Measurements from ENCODE around the gene KRT36.

Gene KRT36

DNA sequence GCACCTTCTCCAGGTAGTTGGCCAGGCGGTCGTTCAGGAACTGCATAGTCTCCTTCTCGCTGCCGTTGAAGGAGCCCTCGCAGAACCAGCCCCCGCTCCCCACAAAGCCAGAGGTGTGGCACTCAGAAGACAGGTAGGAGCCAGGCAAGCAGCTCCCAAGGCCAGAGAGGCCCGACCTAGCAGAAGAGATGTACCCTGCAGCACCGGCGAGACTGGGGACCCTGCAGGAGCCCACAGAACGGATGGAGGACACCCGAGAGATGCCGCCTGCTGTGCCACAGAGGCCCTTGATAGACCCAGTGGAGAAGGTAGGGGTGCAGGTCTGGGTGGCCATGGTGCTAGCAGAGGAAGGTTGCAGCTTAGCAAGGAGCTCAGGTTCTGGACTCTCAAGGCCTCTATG lies at the start of gene KRT36:
Gene KRT36, minus strand, starts transcription at position 380 of the 400 bp plus-strand sequence. Its CDS starts 46 bp downstream, at position 334.
- DNase-seq: no peak

DNA sequence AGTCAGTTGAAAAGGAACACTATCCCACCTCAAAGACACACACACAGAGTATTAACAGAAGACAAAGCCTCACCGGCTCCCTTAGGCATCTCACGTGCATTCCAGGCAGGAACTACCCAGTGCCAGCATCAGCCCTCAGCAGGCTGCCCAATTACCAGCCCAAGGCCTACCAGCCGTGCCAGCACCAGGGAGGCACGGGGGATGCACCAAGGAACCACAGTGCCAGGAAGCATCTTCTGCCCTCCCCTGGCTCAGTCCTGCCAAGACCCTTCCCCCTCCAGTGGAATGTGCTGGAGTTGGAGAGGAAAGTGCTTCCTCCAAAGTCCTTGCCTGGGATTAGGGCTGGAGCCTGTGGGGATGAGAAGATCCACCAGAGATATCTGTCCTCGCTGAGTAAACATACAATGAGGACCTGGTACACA lies 49.4 kb upstream of the KRT36 start:
- no peak for DNase-seq

DNA sequence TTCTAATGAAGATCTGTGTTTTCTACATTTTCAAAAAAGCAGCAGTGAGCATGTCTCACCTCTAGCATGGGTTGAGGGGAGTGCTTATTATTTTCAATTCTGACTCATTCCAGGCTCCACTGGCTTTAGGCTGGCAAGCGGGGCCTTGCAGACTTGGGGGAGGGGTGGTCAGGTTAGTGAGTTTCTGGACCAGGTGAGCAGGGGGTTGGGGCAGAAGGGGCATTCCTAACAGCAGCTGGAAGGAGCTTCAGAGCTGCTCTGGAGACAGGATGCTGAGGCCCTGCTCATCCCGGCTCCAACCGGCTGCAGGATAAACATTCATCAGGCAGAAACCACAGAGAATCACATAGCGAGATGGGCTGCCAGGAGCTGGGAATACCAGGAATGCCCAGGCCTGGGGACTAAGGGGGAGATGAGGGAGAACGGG lies 48.9 kb upstream of the KRT36 start:
- DNase-seq: no peak

DNA sequence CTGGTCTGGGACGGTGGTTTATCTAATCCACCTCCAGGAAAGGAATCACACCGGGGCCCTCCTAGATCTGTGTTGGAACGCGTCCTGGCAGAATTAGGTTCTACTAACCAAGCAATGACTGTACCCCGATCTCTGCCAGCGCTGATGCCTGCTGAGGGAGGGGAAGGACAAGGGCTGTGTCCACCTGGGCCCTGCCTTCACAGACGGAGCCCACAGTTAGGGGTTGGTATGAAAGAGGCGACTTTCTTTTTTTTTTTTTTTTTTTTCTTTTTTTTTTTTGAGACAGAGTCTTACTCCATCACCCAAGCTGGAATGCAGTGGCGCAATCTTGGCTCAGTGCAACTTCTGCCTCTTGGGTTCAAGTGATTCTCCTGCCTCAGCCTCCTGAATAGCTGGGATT lies 48.3 kb upstream of the KRT36 start:
- DNase-seq: no peak

DNA sequence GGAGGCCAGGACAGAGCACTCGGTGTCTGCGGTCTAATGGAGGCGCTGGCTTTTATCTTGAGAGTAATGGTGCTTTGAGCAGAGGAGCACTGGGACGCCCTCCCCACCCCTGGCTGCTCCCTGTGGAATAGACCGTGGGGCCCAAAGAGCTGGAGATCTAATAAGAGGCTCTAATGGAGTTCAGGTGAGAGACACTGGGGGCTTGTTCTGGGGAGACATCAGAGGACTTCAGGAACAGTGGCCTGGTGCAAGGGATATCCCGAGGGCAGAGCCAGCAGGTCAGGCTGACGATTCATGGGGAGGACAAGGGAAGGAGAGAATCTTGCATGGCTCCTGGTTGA lies 47.9 kb upstream of the KRT36 start:
- no peak for DNase-seq

DNA sequence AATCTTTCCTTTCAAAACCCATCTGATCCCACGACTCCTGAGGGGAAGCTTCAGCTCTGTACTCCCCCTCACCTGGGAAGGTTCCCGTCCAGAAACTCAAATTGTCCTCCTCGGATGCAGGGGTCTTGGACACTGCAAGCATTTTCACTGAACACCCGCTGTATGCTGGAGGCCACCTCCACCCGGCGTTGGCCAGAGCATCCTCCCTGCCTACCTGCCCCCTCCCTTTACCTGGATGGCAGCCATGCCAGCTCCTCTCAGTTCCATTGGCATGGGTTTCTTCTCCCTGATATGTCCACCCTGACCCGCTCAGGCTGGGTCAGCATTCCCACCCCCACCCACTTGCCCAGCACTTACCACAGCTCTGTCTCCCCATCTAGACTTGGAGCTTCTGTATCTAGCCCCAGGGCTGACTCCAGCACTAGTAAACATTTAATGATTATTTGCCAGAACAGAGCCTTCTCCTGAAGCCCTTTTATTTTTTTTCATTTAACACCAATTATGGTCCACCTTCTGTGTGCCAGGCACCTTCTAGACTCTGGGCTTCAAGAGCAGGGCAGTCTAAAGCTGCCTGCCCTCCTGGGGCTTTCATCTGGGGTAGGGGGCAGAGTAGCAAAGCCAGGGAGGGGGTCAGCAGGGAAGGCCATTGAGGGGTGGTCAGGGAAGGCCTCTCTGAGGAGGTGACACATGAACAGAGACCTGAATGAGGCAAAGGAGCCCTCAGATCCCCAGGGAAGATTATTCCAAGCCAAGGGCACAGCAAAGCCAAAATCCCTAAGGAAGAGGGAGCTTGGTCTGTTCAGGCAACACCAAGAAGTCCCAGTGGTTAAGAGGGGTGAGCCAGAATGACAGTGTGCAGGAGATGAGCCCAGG lies 47.3 kb upstream of the KRT36 start:
- DNase-seq: no peak

DNA sequence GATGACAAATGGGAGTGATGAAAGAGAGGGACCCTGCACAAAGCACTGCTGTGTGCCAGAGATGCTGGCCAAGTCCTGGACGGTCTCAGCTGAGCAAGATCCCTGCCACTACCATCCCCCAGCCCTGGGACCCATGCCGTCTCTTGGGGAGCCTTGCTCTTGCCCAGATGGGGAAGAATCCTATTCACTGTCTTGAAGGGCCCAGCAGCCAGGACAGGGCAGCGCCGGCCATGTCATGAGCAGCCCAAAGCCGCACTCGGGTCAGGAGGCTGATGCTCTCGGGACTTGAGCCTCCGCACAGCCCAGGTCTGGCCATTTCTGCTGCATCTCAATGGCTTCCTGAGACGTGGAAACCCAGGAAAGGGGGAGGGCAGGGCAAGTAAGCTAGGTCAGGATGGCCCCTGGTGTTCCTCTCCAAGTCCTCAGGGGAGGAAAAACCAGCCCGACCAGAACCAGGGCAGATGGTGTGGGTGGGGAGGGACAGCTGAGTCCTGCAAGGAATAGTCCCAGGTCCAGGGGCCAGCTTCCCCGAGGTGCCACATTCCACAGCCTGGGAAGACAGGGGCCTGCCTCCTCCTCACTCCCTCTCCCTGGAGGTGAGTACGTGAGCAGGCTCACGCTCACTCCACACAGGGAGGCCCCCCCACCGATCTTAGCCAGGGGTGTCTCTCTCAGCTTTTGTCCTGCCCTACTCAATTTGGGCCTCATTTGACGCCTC lies 46.2 kb upstream of the KRT36 start:
- DNase-seq: no peak

DNA sequence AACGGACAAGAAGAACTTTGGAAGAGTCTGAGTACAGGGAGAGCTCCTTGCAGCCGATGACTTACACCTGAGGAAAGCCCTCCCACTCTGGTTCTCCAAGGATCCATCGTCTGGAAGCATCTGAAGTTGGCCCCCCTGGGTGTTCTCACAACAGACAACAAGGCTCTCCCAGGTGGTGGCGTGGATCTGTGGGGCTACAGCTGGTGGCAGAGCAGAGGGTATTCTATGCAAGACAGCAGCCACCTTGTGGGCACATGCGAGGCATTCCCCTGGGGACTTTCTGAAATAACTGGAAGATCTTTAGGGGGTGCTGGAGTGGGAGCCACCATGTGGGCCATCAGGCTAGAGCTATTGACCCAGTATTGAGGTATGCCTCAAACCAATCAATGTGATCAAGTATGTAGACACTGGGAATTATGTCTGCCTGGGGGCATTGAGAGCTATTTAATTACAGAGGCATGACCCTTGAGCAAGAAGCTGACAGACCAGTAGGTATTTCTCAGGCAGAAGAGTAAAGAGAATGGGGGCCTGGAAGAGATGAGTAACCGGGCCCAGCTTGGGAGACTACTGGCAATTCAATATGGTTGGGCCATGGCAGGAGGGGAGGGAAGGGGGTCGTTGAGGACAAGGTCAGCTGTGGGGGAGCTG lies 45.3 kb upstream of the KRT36 start:
- no peak for DNase-seq

DNA sequence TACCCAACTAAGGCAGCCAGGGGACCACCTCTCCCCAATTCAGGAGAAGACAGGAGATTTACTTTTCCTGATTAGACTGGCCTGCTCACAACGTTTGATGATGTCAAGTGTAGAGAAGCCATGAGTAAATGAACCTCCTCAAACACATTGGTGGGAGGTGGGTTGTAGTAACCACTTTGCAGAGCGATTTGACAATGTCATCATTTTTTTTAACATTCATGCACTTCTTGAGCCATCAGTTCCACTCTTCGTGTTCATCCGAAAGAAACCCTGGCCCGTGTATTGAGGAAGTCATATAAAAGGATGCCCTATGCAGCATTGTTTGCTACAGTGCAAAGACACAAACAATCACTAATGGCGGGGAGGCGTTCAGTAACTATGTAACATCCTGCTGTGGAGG lies 43.9 kb upstream of the KRT36 start:
- no peak for DNase-seq

DNA sequence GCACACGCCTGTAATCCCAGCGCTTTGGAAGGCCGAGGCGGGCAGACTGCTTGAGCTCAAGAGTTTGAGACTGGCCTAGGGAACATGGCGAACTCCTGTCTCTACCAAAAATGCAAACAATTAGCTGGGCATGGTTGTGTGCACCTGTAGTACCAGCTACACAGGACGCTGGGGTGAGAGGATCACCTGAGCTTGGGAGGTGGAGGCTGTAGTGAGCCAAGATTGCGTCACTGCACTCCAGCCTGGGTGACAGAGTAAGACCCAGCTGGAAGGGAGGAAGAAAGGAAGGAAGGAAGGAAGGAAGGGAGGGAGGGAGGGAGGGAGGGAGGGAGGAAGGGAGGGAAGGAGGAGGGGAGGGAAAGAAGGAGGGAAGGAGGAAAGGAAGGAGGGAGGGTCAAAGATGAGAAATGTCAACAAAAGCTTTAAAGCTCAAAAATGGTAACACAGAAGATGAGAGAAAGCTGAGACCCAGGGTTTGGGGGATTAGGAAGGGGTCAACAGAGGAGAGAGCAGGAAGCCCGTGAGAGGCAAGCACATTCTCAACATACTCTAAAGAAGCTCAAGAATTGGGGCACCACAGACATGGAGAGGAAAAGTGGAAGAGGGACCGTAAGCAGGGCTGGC lies 43.3 kb upstream of the KRT36 start:
- no peak for DNase-seq

DNA sequence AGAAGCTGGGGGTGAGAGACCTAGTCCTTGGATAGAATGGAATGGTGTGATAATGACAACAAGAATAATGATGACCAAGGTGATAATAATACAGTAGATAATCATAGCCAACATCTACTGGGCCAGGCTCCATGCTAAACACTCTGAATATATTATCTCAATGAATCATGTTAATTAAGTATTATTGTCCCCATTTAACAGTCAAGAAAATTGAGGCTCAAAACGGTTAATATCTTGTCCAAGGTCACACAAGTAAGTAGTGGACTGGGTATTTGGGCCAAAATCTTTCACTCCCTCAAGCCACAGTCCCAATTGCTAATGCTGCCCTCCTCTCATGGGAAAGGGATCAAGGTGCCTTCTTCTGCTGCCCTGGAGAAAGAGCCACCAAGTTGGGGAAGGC lies 42.3 kb upstream of the KRT36 start:
- DNase-seq: no peak

DNA sequence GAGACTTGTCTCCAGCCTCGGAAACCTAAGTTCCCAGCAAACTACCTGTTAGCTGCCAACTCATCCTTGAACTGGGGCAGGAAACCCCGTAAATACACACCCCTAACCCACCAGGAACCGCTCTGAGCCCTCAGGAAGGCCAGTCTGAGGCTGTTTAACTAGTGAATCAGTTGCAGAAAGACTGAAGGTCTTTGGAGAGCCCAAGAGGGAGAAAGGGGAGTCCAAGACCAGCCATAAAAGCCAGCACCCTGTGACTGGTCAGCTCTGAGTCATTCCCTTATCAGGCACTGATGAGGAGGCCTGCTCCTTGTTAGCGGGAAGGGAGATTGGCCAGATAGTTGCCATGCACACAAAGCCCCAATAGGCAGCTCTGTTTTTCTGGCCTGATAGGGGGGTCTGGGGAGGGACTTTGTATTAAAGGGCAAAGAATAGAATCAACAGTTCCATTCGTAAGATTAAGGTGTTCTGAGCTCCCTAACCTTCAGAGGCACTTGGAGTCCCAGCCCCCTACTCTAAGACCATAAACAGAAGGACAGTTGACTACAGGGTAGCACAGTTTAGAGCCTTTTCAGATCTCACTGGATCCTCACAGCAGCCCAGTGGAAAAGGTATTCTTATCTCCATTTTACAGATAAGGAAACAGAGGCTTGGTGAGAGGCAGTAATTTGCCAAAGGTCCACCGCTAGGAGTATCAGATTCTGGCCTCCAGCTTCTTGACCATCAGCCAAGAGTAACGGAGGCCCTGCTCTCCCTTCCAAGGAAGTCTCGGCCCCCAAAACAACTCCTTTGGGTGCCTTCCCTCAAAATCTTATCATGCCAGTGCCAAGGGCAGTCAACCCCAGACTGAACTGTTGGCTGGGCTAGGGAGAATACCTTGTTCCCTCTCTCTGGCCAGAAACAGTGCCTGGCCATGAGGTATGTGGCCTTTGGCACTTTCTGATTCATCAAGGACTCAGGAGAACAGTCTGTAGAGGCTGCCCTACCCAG lies 40.6 kb upstream of the KRT36 start:
- DNase-seq: no peak

DNA sequence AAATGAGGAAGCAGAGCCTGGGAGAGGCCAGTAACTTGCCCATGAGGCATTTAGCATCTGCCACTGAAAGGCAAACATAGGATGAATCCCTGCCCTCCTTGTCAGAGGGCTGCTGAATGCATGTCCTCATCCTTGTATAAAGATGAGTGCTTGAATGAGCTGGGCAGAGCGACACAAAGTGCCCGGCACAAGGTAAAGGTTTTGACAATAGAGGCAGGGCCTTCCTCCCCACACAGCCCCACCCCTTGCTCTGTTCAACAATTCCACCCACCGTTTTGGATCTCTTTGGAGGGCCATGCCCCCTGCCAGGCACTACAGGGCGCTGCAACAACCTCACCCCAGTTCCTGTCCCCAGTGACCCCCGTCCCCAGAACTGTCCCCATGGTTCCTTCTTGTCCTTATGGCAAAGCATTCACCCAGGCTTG lies 39.8 kb upstream of the KRT36 start:
- peak; percentile 85 for DNase-seq

DNA sequence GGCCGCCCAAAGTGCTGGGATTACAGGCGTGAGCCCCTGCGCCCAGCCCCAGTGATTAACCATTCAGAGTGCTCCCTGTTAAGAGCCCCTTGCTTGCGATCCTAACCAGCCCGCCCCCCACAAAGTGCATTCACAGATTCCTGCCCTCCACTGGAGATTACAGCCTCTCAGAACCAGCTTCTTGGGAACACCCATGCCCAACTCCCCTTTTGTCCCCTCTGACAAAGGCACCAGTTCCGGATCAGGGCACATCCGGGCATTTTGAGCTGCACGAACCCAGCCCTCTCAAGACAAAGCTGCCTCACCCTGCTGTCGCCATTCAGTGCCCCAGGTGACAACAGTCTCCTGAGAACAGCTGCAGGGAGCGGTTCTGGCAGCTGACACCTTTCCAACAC lies 39.2 kb upstream of the KRT36 start:
- peak; percentile 81 for DNase-seq

DNA sequence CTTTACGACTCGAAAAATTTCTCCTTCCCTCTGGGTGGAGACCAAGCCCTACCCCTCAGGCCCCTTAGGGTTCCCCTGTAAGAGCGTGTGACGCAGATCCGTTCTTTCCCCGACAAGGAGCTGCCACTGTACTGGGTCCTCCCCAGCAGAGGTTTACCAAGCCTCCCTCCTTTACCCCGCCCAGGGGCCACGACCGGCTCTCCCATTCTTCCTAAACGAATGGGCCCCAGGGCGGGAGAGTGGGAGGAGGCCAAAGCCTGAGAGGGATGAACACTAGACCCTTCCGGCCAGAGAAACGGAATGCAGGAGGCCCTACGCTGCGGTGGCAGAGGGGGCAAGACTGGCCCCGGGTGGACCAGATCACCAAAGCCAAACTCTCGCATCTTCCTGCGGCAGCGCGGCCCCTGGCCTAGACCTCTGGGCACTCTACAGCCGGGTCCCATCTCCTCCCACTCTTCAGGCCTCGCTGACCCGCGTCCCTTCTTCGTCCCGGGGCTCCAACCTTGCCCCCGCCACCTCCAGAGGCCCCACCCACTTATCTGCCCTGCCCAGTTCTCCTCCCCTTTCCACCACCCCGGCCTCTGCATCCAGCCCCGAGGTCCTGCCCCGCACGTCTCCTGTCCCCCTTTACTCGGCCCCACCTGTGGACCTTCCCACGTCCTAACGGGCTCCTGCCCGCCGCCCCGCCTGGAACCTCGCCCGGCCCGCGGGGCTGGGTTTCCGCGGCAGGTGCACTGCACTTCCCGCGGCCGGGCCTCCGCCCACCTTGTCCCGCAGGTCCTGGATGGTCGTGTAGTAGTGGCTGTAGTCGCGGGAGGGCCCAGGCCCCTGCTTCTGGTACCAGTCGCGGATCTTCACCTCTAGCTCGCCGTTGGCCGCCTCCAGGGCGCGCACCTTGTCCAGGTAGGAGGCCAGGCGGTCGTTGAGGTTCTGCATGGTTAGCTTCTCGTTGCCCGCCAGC lies 37.6 kb upstream of the KRT36 start:
- DNase-seq: no peak

DNA sequence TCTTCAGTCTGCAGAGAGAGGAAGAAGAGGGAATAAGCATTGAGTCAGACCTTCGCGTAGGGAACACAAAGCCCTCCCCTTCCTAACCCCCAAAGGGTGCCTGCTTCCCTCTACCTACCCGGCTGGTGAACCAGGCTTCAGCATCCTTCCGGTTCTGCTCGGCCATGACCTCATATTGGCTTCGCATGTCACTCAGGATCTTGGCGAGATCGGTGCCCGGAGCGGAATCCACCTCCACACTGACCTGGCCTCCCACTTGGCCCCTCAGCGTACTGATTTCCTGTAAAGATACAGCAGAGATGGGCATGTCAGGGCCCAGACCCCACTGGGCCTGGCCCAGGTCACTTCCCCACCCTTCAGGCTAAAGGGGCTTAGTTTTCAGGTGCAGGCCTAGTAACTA lies 34.6 kb upstream of the KRT36 start:
- no peak for DNase-seq

DNA sequence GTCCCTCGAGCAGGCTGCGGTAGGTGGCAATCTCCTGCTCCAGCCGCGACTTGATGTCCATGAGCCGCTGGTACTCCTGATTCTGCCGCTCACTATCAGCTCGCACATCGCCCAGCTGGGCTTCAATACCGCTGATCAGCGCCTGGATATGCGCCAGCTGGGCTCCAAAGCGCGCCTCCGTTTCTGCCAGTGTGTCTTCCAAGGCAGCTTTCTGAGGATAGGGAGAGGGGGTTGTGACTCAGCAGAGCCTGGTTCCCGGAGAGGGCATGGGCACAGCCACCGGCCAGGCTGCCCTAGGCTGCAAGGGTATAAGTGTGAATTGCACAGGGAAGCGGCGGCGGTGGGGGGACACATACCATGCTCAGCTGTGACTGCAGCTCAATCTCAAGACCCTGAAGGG lies 34.1 kb upstream of the KRT36 start:
- DNase-seq: peak; percentile 36

DNA sequence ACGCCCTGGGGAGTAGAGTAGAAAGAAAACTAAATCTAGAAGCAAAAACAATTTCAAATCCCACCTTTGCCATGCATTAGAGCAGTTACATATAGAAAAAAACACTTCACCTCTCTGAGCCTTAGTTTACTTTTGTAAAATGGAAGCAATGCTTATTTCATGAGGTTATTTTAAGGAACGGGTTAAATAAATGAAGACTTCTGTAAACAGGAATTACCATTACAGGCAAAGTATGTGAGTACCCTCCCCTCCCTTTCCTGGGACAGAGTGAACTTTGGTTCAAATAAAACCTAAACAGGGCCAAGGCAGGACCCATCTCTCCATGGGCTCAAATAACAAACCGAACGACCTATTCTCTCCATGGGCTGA lies 33.5 kb upstream of the KRT36 start:
- DNase-seq: no peak

DNA sequence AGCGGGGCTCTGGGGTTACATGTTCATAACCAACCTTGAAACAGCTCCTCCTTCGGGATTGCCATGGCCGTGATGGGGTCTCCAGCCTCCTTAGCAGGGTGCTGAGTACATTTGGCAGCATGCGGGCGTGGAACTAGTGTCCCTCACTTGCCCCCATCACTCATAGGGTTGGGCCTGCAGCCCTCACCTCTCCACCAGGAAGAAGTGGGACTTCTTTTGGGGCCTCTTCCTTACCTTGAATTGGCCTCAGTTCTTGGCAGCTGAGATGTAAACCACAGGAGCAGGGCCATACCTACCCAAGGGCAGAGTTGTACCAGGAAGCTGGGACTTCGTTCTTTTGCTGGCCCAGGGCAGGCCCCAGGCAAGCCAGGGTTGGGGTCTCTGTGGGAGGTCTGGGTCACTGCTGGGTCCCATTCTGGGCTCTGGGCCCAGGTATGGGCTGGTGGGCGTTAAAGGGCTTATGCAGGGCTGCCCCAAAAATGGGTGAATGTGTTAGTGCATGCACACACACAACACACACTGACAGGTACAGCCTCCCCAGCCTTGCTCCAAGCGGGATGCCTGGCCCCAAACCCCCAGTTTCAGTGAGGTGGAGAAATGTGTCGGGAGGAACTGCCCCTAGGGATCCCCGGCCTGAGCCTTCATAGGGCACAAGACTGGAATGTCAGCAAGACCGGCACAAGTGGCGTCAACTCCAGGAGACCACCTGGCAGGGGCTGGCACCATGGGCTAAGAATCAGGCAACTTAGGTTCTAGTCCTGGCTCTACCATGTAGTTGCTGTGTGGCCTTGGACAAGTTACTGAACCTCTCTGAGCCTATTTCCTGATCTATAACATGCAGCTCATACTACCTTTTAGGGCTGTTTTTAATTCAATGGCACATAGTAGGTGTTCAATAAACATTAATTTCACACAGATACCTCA lies 32.9 kb upstream of the KRT36 start:
- no peak for DNase-seq

Measured in DMS153 (cell line).